A673 (cell line): ENCODE data around the gene MRPS11. TPM values are rescaled to one million over a fixed set of nuclear protein-coding genes. Genes with fewer than 3 reads are reported as not detected.
"Not testable (repeated sequence)": the region's sequence is repeated elsewhere in the genome, so short reads cannot be mapped to it uniquely, and the experiment has no call there.

ENCODE experiments used
- BruUV-seq: library from RNA; stranded (reverse); fragments of 400-500 nt; replicated peaks from 2 replicates; lab custom pipeline; 2021; lab: Mats Ljungman, UMichigan
- CTCF ChIA-PET: fragments of 300-600 bp; sonication (Branson Sonifier 250); formaldehyde crosslinking; loops from one replicate; lab custom pipeline; 2022; ENCODE audit warnings: antibody characterized with exemption; lab: Charles Lee
- POLR2A ChIA-PET: fragments of 300-600 bp; sonication (Branson Sonifier 250); formaldehyde crosslinking; loops from one replicate; lab custom pipeline; 2022; ENCODE audit warnings: antibody characterized with exemption; ENCODE audit not compliant: low non-redundant PET; lab: Charles Lee
- DNase-seq: peaks from one replicate; pipeline ENCODE4 v3.0.0-alpha.2; 2015; ENCODE audit warnings: low spot score
- H3K27ac ChIP-seq: fragments of 200-600 bp; sonication (generic); 2 replicates; pipeline ENCODE4 v1.5.1; 2016; ENCODE audit warnings: mixed run types, low read depth, mild to moderate bottlenecking, mixed read lengths, antibody characterized with exemption, low read length; ENCODE audit not compliant: poor library complexity, severe bottlenecking
- H3K27me3 ChIP-seq: fragments of 200-600 bp; sonication (generic); replicated peaks from 2 replicates; pipeline ENCODE4 v1.6.1; 2017; ENCODE audit warnings: mixed run types, low read depth, mild to moderate bottlenecking, mixed read lengths, antibody characterized with exemption, low read length; ENCODE audit not compliant: insufficient read depth, poor library complexity
- H3K36me3 ChIP-seq: fragments of 200-600 bp; sonication (generic); 2 replicates; pipeline ENCODE4 v1.6.1; 2016; ENCODE audit warnings: mixed run types, mild to moderate bottlenecking, mixed read lengths, antibody characterized with exemption, low read length; ENCODE audit not compliant: insufficient read depth, poor library complexity, severe bottlenecking
- H3K4me1 ChIP-seq: fragments of 200-600 bp; sonication (generic); 2 replicates; pipeline ENCODE4 v1.6.1; 2017; ENCODE audit warnings: mixed run types, mild to moderate bottlenecking, mixed read lengths, antibody characterized with exemption, low read length; ENCODE audit not compliant: insufficient read depth, poor library complexity, severe bottlenecking
- H3K4me3 ChIP-seq: fragments of 200-600 bp; sonication (generic); 2 replicates; pipeline ENCODE4 v1.5.1; 2016; ENCODE audit warnings: low read depth, mixed run types, mild to moderate bottlenecking, mixed read lengths, low read length; ENCODE audit not compliant: poor library complexity, severe bottlenecking
- H3K9me3 ChIP-seq: fragments of 200-600 bp; sonication (generic); 2 replicates; pipeline ENCODE4 v1.6.1; 2016; ENCODE audit warnings: mixed run types, low read depth, mild to moderate bottlenecking, mixed read lengths, antibody characterized with exemption, low read length; ENCODE audit not compliant: poor library complexity, severe bottlenecking
- CTCF ChIP-seq: fragments of 300-800, 200-600 bp; sonication (generic); conservative IDR thresholded peaks from 2 replicates; pipeline ENCODE4 v1.5.1; 2017; ENCODE audit warnings: low read depth, mild to moderate bottlenecking, antibody characterized with exemption, low read length, moderate library complexity, mixed read lengths
- EZH2 ChIP-seq: fragments of 200-600 bp; sonication (generic); IDR thresholded peaks from 2 replicates; pipeline ENCODE4 v1.6.1; 2017; ENCODE audit warnings: borderline replicate concordance, low read depth, mild to moderate bottlenecking, mixed read lengths, antibody characterized with exemption, low read length; ENCODE audit not compliant: poor library complexity, severe bottlenecking
- intact Hi-C: fragments of 100-400 bp; cut with micrococcal nuclease; formaldehyde crosslinking; loops from one replicate; pipeline ENCODE4 v1.10.0; 2022; ENCODE audit not compliant: unreplicated experiment
- total RNA-seq: library from RNA; stranded (reverse); gene quantifications from 2 replicates; pipeline ENCODE4 v1.2.3, GENCODE V29; 2021

Gene MRPS11
- total RNA-seq, 1 experiment from 2014 or later, result 90.0 TPM

DNA sequence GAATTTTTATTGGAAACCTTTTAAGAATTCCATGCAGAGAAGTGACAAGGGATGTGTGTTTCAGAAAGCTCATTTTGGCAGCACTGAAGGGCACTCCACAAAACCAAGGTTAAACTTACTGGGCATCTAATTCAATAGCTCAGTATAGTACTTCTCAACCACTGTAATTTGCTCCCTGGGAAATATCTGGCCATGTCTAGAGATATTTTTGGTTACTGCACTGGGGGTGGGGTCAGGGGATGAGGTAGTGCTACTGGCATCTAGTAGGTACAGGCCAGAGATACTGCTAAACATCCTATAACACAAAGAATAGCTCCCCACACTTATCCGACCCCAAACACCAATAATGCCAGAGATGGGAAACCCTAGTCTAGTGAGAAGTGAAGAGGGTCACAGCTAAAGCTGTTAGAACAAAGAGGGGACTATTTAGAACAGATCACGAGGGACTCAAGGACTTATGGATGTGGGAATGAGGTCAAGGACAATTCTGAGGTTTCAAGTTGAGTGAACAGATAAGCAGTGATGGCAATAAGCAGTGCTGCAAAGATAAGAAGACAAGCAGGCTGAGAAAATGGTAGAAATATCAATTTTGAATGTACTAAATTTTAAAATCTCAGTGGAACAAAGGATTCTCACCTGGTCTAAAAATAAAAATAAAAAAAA, 3.5 kb upstream of the MRPS11 start:
- H3K9me3 ChIP-seq, result no peaks in the 10 kb centered on the region
- intact Hi-C loops, result no loop called here
- no peaks in the 10 kb centered on the region for H3K4me1 ChIP-seq
- ChIA-PET POLR2A (no interaction called here), CTCF (no interaction called here)
- H3K27ac ChIP-seq, result no peak overlapping the region
- no peak overlapping the region for H3K4me3 ChIP-seq
- H3K36me3 ChIP-seq, result peaks cover 57% of the 10 kb centered on the region
- no peak for TF ChIP-seq EZH2
- TF ChIP-seq CTCF, result no peak
- DNase-seq, result no peak
- no peaks in the 10 kb centered on the region for H3K27me3 ChIP-seq
- BruUV-seq, result no TSS peak

- H3K27me3 ChIP-seq, result no peaks in the 10 kb centered on the region
- no TSS peak for BruUV-seq
- H3K36me3 ChIP-seq, result peaks cover 44% of the 10 kb centered on the region
- POLR2A ChIA-PET, result no interaction called here
- intact Hi-C loops, result no loop called here
- no peaks in the 10 kb centered on the region for H3K4me1 ChIP-seq
- no peaks in the 10 kb centered on the region for H3K9me3 ChIP-seq
- no peak overlapping the region for H3K27ac ChIP-seq
- CTCF ChIA-PET, result no interaction called here
- DNase-seq, result no peak
- no peak overlapping the region for H3K4me3 ChIP-seq
- TF ChIP-seq EZH2 (no peak), CTCF (no peak)
Observed at GRCh38 chr15:88465633-88466224, 1.8 kb upstream of the MRPS11 start.

DNA sequence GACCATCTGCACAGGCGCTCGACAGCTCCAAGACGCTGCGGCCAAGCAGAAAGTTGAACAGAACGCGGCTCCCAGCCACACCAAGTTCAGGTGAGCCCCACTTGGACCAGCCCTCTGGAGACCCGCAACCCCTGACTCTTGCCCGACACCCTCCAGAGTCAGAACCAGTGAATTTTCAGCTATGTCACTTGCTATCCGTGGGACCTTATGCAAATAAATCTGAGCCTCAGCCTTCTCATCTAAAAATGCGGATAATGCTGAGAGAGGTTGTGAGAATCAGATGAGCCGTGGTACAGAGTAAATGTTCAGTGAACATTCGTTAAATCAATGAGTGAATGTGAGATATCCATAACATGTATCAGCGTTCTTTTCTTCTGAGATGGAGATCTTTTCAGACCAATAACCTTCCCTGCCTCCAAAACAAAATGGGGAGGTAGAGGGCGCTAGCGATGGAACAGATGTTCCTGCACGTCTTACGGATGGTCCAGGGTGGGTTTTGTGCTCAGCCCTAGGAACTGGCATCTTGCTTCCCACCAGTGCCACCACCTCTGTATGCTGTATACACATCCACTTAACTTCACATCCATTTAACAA, 524 bp downstream of the MRPS11 start:
- H3K4me3 ChIP-seq, result peak overlapping the region; percentile 82
- intact Hi-C loops, result no loop called here
- no peaks in the 10 kb centered on the region for H3K9me3 ChIP-seq
- ChIA-PET CTCF (interaction anchor here (1.0 kb wide), 1 partner anchor 13 kb away, joined by 4 read pairs; no protein-coding TSS in a partner anchor), POLR2A (interaction anchor here (0.6 to 0.8 kb wide), 2 partner anchors 10 to 275 kb away, joined by 3 to 8 read pairs; no protein-coding TSS in a partner anchor)
- peaks cover 34% of the 10 kb centered on the region for H3K36me3 ChIP-seq
- no peaks in the 10 kb centered on the region for H3K4me1 ChIP-seq
- no peaks in the 10 kb centered on the region for H3K27me3 ChIP-seq
- BruUV-seq, result TSS peak; percentile 45
- peak; percentile 48 for DNase-seq
- H3K27ac ChIP-seq, result peak overlapping the region; percentile 98
- TF ChIP-seq CTCF (peak; percentile 47), EZH2 (no peak)

DNA sequence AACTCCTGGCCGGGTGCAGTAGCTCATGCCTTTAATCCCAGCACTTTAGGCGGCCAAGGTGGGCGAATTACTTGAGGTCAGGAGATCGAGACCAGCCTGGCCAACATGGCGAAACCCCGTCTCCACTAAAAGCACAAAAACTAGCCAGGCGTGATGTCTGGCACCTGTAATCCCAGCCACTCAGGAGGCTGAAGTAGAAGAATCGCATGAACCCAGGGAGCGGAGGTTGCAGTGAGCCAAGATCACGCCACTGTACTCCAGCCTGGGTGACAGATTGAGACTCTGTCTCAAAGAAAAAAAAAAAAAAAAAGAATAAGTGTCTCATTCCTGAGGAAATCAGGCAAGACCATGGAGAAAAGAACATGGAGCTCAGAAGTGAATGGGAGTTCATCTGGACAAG, 1.2 kb downstream of the MRPS11 start:
- H3K27me3 ChIP-seq, H3K27ac ChIP-seq, intact Hi-C loops, DNase-seq, POLR2A ChIA-PET, H3K4me1 ChIP-seq, BruUV-seq, H3K9me3 ChIP-seq: not testable (repeated sequence)
- H3K36me3 ChIP-seq, result peaks cover 34% of the 10 kb centered on the region
- H3K4me3 ChIP-seq, result peak overlapping the region; percentile 82
- CTCF ChIA-PET, result interaction anchor here (0.7 kb wide), 1 partner anchor 14 kb away, joined by 4 read pairs; no protein-coding TSS in a partner anchor
